ENCODE measurements around the gene ABI2. TPM values are rescaled to one million over a fixed set of nuclear protein-coding genes. Genes with fewer than 3 reads are reported as not detected.
"Not testable (repeated sequence)": the region's sequence is repeated elsewhere in the genome, so short reads cannot be mapped to it uniquely, and the experiment has no call there.

ABI2 gene
- total RNA-seq, 1 donor from 2014 or later = 217 TPM

DNA sequence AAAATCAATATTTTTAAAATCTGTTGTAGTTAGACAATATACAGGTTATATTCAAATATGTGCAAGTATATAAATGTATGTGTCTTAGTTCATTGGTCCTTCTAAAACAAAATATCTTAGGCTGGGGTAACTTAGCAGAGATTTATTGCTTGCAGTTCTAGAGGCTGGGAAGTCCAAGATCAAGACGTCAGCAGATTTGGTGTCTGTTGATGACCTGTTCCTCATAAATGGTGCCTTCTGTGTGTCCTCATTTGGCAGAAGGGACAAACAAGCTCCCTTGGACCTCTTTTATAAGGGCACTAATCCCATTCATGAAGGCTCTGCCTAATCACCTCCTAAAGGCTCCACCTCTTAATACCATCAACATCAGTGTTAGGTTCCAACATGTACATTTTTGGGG lies 31.3 kb downstream of the ABI2 start:
- no peak for DNase-seq

DNA sequence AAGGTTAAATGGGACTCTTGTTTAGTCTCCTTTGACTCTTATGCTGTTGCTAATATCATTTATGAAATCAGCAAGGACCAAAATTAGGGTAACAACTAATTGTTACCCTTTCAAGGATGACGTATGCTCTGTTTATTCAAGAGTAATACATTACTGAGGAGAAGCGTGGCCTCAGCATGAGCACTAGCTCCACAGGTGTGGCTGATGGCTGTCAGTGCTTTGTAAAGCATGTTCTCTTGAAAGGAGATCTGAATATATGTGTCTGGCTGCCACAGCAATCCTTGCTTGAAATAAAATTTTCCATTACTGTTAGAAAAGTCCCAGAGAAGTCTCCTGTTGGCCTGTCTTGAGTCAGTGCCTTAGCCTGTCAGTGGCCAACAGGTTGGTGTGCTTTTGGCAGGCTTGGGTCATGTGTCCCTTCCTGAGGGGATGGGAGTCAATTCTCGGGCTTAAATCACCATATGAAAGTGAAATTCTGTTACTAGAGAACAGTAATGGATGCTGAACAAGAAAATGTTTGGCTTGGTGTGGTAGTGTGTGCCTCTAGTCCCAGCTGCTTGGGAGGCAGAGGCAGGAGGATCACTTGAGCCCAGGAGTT lies 32.7 kb downstream of the ABI2 start:
- no peak for DNase-seq

DNA sequence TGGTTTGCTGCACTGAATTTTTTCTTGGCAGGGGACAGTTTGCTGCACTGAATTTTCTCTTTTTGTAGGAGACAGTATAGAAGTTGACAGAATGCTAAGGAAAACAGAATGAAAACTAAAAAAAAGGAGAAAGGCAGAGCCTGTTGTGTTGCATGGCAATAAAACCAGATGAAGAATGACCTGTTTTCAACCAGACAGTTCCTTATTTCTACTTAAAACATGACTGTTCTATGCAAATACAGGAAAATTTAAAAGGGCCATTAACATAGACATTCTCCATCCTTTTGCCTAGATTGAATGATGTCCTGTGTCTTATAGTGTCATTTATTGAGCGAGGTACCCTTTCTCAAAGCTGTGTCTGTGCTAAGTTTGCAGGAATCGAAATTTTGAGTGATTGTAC lies 33.3 kb downstream of the ABI2 start:
- no peak for DNase-seq

DNA sequence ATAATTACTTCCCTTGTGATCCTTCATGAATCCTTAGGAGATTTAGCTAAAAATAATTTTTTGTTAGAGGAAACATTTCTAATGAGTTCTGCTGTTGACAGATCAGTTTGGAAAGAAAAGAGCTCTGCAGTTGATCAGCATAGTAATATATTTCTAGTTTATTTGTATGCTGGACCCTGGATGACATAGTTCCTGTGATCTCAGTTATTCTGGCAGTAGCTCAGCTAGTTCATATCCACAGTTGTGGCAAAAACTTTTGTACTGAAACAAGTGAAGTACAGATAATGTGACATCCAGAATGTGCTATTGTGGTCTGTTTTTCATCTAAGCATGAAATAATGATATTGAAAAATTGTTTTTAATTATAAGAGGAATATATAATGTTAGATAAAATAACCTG lies 33.7 kb downstream of the ABI2 start:
- DNase-seq = no peak

DNA sequence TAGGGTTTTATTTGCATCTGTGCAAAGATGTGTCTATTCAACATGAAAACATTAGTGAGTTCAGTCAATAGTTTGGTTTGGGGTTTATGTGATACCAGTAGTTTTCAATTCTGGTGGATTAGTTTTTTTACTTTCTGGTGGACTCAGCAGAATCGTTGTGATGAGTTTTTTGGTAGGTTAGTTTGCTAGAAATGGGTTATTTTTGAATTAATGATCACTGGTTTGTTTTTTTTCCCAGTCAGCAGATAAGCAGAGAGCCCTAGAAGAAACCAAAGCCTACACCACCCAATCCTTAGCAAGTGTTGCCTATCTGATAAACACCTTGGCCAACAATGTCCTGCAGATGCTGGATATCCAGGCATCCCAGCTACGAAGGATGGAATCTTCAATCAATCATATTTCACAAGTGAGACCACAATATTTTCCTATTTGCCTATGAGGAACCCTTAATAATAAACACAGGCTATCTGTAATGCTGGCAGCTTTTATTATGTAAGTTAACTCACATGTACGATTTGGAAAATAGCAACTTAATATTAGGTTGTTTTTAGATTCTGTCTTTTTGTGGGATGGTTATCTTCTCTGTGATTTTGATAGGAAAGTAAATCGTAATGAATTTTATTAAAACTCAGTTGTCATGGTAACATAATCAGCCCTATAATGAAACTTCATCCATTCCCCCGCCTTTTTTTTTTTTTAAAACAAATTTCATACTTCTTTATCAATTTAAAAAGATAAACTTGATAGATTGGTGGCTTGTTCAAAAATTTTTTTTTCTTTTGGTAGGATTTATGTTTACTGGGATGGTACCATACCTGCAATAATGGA lies 38.7 kb downstream of the ABI2 start:
- DNase-seq = no peak

DNA sequence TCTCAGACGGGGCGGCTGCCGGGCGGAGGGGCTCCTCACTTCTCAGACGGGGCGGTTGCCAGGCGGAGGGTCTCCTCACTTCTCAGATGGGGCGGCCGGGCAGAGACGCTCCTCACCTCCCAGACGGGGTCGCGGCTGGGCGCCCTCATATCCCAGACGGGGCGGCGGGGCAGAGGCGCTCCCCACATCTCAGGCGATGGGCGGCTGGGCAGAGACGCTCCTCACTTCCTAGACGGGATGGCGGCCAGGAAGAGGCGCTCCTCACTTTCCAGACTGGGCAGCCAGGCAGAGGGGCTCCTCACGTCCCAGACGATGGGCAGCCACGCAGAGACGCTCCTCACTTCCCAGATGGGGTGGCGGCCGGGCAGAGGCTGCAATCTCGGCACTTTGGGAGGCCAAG lies 44.5 kb downstream of the ABI2 start:
- DNase-seq = not testable (repeated sequence)

DNA sequence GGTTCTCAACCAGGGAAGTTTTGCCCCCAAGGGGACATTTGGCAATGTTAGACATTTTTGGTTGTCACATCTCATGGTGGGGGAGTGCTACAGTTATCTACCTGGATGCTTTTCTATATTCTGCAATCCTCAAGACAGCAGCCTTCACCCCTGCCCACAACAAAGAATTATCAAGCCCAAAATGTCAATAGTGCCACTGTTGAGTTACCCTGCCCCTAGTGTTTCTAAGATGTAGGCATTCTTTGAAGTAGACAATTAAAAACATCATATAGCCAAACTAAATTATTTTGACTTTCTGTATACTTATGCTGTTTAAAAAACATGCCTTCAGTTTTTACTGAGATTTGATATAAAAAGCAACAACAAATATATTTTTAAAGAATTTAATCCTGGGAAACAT lies 48.0 kb downstream of the ABI2 start:
- DNase-seq = no peak

DNA sequence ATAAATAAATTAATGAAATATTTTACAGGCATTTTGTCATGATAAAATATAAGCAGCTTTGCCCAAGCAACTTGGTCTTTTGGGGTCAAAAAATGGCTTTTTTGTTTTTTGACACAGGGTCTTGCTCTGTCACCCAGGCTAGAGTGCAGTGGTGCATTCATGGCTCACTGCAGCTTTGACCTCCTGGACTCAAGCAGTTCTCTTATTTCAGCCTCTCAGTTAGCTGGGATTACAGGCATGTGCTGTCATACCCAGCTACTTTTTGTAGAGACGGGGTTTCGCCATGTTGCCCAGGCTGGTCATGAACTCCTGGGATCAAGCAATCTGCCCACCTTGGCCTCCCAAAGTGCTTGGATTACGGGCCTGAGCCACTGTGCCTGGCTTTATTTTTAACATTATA lies 51.0 kb downstream of the ABI2 start:
- DNase-seq = no peak

DNA sequence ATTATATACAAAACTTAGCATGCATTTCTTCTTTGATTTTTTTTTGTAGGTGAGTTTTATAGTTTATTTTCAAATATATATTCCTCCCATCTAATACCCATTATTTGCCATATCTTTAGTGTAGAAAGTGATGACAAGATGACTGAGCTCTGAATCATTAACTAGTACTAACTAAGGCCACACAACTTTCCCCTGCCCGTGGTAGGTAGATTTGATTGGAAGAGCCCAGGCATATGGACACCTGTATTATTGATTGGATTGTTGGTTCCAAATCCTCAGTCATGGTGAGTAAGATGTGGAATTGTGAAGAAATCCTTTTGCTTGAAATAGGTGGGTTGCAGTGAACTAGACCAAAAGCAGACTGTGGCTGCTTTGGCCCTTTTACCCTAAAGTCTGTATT lies 54.8 kb downstream of the ABI2 start:
- DNase-seq = no peak

DNA sequence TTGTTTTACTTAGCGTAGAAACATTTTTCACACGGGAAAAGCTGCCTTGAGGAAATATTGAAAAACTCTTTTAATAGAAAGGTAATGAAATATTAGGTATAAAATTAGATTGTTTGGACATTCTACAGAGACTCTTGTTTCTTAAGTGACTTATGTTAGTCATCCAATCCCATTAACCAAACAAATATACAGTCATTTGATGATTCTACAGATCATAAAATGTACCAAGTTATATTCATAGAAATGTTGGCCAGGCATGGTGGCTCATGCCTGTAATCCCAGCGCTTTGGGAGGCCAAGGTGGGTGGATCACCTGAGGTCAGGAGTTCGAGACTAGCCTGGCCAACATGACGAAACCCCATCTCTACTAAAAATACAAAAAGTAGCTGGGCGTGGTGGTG lies 60.0 kb downstream of the ABI2 start:
- not testable (repeated sequence) for DNase-seq

DNA sequence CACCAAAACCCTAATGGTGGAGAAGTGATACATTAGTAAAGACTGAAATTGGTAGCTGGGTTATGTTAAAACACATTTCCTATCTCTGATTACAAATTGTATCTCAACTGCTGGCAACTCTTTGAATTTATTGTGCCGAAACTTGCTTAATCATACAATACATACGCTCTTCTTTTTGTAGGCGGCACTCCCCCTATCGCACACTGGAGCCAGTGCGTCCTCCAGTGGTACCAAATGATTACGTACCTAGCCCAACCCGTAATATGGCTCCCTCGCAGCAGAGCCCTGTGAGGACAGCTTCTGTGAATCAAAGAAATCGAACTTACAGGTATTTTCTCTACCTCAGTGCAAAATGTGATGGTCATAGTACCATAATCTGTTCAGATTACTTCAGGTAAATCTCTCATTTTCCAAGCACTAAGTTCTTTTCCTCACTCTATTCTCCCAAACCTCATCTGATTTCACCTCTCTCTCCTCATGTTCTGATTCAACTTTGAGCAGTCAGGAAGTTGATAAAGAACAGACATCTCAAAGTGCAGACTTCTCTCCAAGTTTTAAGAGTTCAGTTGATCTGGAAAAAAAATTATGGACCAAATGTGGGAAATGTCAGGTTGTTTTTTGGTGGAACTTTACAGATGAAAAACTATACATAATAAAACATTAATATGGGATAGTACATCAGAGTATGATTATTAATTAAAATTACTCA lies 66.5 kb downstream of the ABI2 start:
- no peak for DNase-seq

DNA sequence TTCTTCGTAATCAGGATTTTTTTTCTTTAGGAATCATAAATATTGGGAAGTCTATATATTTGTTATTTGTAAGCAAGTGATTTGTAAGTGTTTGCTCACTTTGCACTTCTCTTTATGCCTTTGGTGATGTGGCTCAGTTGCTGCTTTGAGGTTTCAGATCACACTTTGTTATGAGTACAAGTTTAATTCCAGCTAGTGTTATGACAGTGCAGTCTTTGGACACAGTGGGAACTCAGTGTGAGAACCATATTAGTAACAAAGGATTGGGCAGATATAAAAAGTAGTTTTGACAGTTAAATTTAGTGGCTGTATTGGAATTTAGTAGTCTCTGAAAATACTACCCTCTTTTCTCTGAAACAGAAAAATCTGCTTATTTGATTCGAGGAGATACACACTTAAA lies 67.7 kb downstream of the ABI2 start:
- no peak for DNase-seq

DNA sequence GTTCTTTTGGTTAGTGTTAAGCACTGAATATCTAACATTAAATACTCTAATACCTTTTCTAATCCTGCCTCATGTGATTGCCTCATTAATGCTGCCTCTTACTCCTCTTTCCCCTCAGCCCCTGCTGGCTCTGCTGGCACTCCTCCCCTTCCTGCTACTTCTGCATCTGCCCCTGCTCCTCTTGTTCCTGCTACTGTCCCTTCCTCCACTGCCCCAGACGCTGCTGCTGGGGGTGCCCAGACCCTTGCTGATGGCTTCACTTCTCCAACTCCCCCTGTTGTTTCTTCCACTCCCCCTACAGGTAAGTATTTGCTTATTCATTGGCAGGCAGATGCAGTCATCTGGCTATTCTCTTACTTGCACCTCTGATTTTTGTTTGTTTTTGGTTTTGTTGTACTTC lies 68.5 kb downstream of the ABI2 start:
- no peak for DNase-seq

DNA sequence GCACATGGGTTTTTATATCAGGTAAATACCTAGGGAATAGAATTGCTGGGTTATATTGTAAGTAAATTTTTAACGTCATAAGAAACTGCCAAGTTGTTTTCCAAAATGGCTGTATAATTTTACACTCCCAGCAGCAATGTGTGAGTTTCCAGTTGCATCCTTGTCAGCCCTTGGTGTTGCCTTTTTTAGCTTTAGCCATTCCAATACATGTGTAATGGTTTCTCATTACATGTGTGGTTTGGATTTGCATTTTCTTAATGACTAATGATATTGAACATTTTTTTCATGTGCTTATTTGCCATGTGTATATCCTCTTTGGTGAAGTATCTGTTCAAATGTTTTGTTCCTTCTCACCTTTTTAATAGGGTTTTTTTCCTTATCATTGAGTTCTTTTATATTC lies 70.8 kb downstream of the ABI2 start:
- DNase-seq = no peak

DNA sequence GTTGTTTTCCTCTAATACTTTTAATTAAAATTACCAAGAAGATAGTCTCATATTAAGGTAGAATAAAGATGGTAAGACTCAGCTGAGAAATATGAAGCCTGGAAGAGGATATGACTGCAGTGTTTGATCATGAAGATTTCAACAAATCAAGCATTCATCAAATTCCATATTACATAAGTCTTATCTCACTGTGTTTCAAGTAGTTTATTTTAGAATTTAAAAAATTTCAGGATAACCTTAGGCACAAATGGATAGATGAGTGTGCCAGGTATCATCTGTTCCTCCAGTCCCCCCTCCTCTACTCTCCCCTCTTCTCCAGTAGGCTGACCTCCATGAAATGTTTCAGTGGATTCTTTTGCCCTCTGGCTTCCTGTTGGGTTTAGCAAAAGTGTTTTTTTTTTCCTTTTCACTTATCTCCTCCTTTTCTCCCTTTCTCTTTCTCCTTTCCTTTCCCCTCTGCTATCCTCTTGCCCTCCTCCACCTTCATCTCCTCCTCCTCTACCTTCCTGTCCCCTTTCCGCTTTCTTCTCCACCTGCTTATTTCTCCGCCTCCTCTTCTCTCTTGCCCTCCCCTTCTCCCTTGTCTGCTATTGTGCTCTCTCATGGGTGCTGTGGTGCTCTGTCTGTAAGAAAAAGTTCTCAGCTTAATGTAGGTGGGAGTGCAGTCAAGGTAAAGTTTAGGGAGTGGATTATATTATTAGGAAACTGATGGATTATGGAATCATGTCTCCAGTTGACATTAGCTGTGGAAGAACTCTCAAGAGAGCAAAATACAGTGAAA lies 72.8 kb downstream of the ABI2 start:
- DNase-seq = no peak

DNA sequence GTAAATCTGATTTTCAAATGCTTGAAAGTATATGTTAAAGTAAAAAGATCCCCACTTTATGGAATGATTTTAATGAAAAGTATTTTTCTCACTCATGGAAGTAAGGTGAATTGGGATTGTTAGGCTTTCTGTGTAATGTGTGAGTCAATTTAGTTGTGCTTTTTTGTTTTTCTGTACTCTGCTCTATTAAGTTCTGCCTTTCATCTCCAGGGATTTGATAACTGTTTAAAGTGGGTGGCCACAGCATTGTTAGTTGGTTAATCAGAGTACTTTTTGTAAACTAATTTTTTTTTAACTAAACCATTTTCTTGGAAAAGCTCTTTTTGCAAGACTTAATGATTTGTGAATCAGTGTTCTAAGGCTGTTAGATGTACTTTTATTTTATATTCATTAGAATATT lies 76.8 kb downstream of the ABI2 start:
- DNase-seq = no peak

DNA sequence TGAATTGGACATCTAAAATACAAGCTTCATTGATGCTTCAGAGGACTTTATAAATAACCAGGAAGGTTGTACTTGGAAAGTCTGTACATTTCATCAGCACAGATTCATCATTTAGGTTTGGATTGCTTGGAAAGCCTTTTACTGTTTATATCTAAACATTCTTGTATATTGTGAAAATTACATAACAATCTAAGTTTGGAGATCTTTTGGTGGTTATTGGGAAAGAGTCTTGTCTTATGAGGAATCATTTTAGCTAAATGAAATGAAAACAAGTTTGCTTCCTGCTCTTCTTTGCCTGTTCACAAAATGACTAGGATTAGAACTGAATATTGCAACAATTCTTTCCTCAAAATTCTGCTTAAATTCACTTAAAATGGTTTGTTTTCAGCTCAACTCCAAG lies 79.3 kb downstream of the ABI2 start:
- DNase-seq = no peak

DNA sequence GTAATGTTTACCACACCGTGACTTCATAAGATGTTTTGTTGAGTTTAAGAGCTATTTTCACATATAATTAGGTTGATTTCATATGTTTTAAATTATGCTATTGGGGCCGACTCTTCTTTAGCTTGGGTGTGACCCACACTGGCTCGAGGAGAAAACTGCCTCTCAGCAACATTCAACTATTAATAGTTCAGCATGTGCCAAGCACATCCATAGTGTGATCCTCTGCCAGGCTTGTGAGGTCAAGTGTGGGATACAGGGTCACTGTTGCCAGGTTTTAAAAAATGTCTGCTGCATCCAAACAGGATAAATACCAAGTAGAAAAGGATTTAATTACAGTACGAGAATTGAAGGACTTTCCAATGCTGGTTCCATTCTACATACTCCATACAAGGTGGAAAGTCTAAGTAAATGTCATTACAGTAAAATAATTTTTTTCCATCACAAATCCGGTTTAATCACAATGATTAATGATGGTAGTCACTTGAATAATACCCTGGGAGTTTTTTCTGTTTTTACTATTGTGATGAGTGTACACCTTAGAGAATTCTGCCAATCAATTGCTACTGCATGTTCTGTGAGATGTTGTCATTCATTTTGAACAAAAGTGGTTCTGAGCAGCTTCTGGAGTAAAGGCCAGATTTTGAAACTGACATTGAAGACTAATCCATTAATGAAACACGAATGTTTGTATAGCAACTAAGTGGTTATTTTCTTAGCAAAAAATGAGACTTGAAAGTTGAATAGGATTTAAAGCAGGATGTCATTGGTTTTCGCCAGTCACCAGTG lies 84.5 kb downstream of the ABI2 start:
- DNase-seq = no peak

DNA sequence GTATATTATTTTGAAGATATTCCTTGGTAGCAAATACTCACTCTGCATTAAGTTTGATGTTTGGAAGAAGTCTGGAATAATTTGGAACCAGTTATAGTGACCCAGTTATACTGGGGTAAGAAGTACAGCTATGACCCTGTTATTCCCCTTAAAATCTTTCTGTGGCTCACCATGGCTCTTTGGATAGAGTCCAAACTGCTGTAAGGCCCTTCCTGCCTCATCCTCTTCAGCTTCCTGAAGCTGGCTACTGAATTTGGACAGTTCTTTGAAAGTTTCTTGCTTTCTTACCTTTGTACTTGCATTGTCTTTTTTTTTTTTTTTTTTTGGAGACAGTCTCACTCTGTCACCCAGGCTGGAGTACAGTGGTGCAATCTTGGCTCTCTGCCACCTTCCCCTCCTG lies 85.6 kb downstream of the ABI2 start:
- DNase-seq = no peak

DNA sequence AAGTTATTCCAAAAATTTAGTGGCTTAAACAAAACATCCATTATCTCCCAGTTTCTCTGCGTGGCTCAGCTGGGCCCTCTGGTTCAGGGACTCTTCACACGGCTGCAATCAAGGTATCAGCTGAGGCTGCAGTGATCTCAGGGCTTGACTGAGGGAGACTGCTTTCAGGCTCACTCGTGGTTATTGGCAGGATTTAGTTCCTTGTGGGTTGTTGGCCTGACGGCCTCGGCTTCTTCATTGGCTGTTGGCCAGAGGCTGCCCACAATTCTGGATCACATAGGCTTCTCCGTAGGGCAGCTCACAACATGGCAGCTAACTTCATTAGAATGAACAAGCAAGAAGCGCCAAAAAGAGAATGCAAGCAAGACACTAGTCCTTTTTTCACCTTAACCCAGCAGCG lies 90.1 kb downstream of the ABI2 start:
- no peak for DNase-seq

DNA sequence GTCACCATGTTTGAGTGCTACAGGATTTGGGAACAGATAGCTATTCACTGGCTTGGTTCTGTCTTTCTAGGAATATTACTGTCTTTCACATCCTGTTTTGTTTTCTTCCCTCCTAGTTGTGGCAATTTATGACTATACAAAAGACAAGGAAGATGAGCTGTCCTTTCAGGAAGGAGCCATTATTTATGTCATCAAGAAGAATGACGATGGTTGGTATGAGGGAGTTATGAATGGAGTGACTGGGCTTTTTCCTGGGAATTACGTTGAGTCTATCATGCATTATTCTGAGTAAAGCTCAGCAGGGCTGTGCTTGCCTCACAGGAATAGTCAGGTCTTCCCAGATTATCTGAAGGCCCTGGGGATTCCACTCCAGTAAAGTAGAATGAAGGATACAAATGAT lies 98.9 kb downstream of the ABI2 start:
- no peak for DNase-seq

DNA sequence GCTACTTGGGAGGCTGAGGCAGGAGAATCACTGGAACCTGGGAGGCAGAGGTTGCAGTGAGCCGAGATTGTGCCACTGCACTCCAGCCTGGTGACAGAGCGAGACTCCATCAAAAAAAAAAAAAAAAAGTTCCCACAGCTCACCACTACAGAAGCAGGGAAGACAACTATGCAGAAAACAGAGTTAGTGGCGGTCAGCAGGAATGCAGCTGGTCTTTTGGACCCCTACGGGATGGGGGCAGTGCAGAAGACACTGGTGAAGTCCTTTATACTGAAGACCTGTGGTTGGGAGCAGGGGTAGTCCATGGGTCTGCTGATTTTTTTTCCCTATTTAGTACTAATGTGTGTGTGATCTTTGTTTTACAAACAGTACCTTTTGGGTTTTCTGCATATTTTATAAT lies 101.4 kb downstream of the ABI2 start:
- DNase-seq = not testable (repeated sequence)

Data from occipital lobe (tissue), 2 donors.